ENCODE results near the gene RDH13.
"Not testable (repeated sequence)": the region's sequence is repeated elsewhere in the genome, so short reads cannot be mapped to it uniquely, and the experiment has no call there.

RDH13 gene

DNA sequence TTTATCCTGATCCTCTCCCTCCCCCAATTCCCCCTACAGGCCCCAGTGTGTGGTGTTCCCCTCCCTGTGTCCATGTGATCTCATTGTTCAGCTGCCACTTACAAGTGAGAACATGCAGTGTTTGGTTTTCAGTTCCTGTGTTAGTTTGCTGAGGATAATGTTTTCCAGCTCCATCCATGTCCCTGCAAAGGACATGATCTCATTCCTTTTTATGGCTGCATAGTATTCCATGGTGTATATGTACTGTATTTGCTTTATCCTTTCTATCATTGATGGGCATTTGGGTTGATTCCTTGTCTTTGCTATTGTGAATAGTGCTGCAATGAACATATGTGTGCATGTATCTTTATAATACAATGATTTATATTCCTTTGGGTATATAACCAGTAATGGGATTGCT, 42.6 kb downstream of the RDH13 start:
- H3K36me3 ChIP-seq (ENCODE audit: control insufficient read depth in 1 of 2, insufficient read depth in 2 of 2, low read length in 2 of 2); H3K4me1 ChIP-seq (ENCODE audit: control insufficient read depth in 1 of 2, insufficient read depth in 2 of 2, low read length in 2 of 2); H3K27me3 ChIP-seq (ENCODE audit: low read depth, low read length); H3K27ac ChIP-seq (ENCODE audit: low read length); H3K9me3 ChIP-seq (ENCODE audit: control insufficient read depth in 1 of 2, low read length in 2 of 2); H3K4me3 ChIP-seq (ENCODE audit: low read depth in 1 of 2, low read length in 2 of 2): not testable (repeated sequence)

- Histone ChIP-seq H3K4me3 (ENCODE audit: low read depth in 1 of 2, low read length in 2 of 2) (no peak overlapping the region), H3K27ac (ENCODE audit: low read length) (no peak overlapping the region), H3K9me3 (ENCODE audit: control insufficient read depth in 1 of 2, low read length in 2 of 2) (no peaks in the 10 kb centered on the region), H3K4me1 (ENCODE audit: control insufficient read depth in 1 of 2, insufficient read depth in 2 of 2, low read length in 2 of 2) (no peaks in the 10 kb centered on the region), H3K27me3 (ENCODE audit: low read depth, low read length) (no peaks in the 10 kb centered on the region), H3K36me3 (ENCODE audit: control insufficient read depth in 1 of 2, insufficient read depth in 2 of 2, low read length in 2 of 2) (no peaks in the 10 kb centered on the region)
Observed at GRCh38 chr19:55018633-55019032, 44.3 kb downstream of the RDH13 start.

DNA sequence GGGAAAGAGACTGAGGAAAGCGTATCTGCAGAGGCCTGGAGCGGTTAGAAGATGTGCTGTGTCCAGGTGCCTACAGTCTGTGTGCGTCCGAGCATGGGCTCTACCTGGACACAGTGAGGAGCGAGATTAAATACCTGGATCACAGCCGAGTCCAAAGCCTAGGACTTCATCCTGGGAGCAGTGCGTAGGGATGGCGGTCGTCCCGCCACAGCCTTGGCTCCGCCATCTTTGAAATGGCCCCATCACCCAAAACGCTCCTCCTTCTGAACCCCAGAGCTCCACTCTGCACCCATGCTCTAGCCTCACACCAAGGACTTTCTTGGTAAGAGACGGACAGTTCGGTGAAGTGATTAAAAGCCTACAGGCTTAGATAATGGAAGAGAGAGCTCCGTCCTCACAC, 44.7 kb downstream of the RDH13 start:
- Histone ChIP-seq H3K27ac (ENCODE audit: low read length) (no peak overlapping the region), H3K27me3 (ENCODE audit: low read depth, low read length) (no peaks in the 10 kb centered on the region), H3K36me3 (ENCODE audit: control insufficient read depth in 1 of 2, insufficient read depth in 2 of 2, low read length in 2 of 2) (no peaks in the 10 kb centered on the region), H3K4me1 (ENCODE audit: control insufficient read depth in 1 of 2, insufficient read depth in 2 of 2, low read length in 2 of 2) (no peaks in the 10 kb centered on the region), H3K4me3 (ENCODE audit: low read depth in 1 of 2, low read length in 2 of 2) (no peak overlapping the region), H3K9me3 (ENCODE audit: control insufficient read depth in 1 of 2, low read length in 2 of 2) (no peaks in the 10 kb centered on the region)

DNA sequence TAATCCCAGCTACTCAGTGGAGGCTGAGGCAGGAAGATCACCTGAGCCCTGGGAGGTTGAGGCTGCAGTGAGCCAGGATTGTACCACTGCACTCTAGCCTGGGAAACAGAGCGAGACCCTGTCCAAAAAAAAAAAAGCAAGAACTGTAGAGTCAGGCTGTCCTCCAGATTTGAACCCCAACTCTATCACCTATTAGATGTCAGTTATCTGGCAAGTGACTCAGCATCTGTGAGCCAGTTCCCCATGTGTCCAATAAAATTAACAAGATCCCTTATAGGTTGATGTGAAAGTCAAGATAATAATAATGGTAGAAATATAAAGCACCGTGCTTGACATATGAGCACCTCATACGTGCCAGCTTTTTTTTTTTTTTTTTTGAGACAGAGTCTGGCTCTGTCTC, 46.9 kb downstream of the RDH13 start:
- Histone ChIP-seq H3K36me3 (ENCODE audit: control insufficient read depth in 1 of 2, insufficient read depth in 2 of 2, low read length in 2 of 2) (no peaks in the 10 kb centered on the region), H3K27ac (ENCODE audit: low read length) (no peak overlapping the region), H3K27me3 (ENCODE audit: low read depth, low read length) (no peaks in the 10 kb centered on the region), H3K4me1 (ENCODE audit: control insufficient read depth in 1 of 2, insufficient read depth in 2 of 2, low read length in 2 of 2) (no peaks in the 10 kb centered on the region), H3K9me3 (ENCODE audit: control insufficient read depth in 1 of 2, low read length in 2 of 2) (no peaks in the 10 kb centered on the region), H3K4me3 (ENCODE audit: low read depth in 1 of 2, low read length in 2 of 2) (no peak overlapping the region)

DNA sequence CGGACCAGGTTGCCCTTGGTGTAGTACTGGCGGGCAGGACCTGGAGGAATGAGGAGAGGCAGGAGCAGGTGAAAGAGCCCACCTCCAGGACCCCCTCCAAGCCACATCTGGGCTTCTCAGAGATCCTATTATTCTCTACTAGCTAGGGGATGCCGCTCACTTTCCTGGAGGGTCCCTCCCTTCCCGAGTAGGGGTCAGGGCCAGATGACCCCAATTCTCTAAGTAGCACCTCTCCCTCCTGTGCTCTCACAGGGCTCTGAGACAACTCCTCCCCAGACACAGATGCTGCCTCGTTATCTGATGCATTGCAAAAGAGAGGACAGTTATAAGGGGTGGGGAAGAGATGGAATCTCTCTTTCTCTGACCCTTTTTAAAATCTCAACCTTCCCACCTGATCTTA, 47.8 kb downstream of the RDH13 start:
- H3K36me3 ChIP-seq (ENCODE audit: control insufficient read depth in 1 of 2, insufficient read depth in 2 of 2, low read length in 2 of 2), result no peaks in the 10 kb centered on the region
- H3K27me3 ChIP-seq (ENCODE audit: low read depth, low read length), result no peaks in the 10 kb centered on the region
- H3K27ac ChIP-seq (ENCODE audit: low read length), result no peak overlapping the region

GRCh38 chr19:55014714-55015113, 48.2 kb downstream of the RDH13 start:
- Histone ChIP-seq H3K27ac (ENCODE audit: low read length) (no peak overlapping the region), H3K4me3 (ENCODE audit: low read depth in 1 of 2, low read length in 2 of 2) (no peak overlapping the region), H3K36me3 (ENCODE audit: control insufficient read depth in 1 of 2, insufficient read depth in 2 of 2, low read length in 2 of 2) (no peaks in the 10 kb centered on the region)

More for the DNA sequence above, 47.8 kb downstream of the RDH13 start:
- no peak overlapping the region for H3K4me3 ChIP-seq (ENCODE audit: low read depth in 1 of 2, low read length in 2 of 2)
- H3K9me3 ChIP-seq (ENCODE audit: control insufficient read depth in 1 of 2, low read length in 2 of 2), result no peaks in the 10 kb centered on the region
- H3K4me1 ChIP-seq (ENCODE audit: control insufficient read depth in 1 of 2, insufficient read depth in 2 of 2, low read length in 2 of 2), result no peaks in the 10 kb centered on the region

GRCh38 chr19:55013596-55013995, 49.4 kb downstream of the RDH13 start:
- Histone ChIP-seq H3K9me3 (ENCODE audit: control insufficient read depth in 1 of 2, low read length in 2 of 2) (no peaks in the 10 kb centered on the region), H3K4me1 (ENCODE audit: control insufficient read depth in 1 of 2, insufficient read depth in 2 of 2, low read length in 2 of 2) (no peaks in the 10 kb centered on the region), H3K36me3 (ENCODE audit: control insufficient read depth in 1 of 2, insufficient read depth in 2 of 2, low read length in 2 of 2) (no peaks in the 10 kb centered on the region), H3K27ac (ENCODE audit: low read length) (no peak overlapping the region), H3K4me3 (ENCODE audit: low read depth in 1 of 2, low read length in 2 of 2) (no peak overlapping the region), H3K27me3 (ENCODE audit: low read depth, low read length) (no peaks in the 10 kb centered on the region)

More at GRCh38 chr19:55014714-55015113, 48.2 kb downstream of the RDH13 start:
- Histone ChIP-seq H3K27me3 (ENCODE audit: low read depth, low read length) (no peaks in the 10 kb centered on the region), H3K9me3 (ENCODE audit: control insufficient read depth in 1 of 2, low read length in 2 of 2) (no peaks in the 10 kb centered on the region), H3K4me1 (ENCODE audit: control insufficient read depth in 1 of 2, insufficient read depth in 2 of 2, low read length in 2 of 2) (no peaks in the 10 kb centered on the region)

DNA sequence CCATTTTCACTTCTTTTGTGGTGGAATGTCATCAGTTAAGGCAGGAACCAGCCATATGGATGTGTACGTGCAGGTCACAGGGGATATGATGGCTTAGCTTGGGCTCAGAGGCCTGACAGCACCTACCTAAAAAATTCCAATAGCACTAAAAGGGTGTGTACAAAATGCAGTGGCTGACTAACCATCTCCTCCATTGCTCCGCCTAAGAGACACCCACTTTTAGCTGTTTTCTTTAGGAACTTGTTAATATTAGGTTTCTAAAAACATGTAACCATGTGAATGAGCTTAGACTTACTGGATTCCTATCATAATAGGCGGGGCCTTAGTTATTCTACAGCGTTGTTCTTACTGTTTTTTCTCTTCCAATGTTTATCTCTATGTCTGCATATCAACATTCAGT, 50.6 kb downstream of the RDH13 start:
- no peak overlapping the region for H3K4me3 ChIP-seq (ENCODE audit: low read depth in 1 of 2, low read length in 2 of 2)
- H3K4me1 ChIP-seq (ENCODE audit: control insufficient read depth in 1 of 2, insufficient read depth in 2 of 2, low read length in 2 of 2), result no peaks in the 10 kb centered on the region
- H3K9me3 ChIP-seq (ENCODE audit: control insufficient read depth in 1 of 2, low read length in 2 of 2), result no peaks in the 10 kb centered on the region
- no peaks in the 10 kb centered on the region for H3K27me3 ChIP-seq (ENCODE audit: low read depth, low read length)
- H3K27ac ChIP-seq (ENCODE audit: low read length), result no peak overlapping the region
- H3K36me3 ChIP-seq (ENCODE audit: control insufficient read depth in 1 of 2, insufficient read depth in 2 of 2, low read length in 2 of 2), result no peaks in the 10 kb centered on the region

GRCh38 chr19:55010561-55010960, 52.4 kb downstream of the RDH13 start:
- H3K27me3 ChIP-seq (ENCODE audit: low read depth, low read length); H3K4me1 ChIP-seq (ENCODE audit: control insufficient read depth in 1 of 2, insufficient read depth in 2 of 2, low read length in 2 of 2); H3K36me3 ChIP-seq (ENCODE audit: control insufficient read depth in 1 of 2, insufficient read depth in 2 of 2, low read length in 2 of 2); H3K9me3 ChIP-seq (ENCODE audit: control insufficient read depth in 1 of 2, low read length in 2 of 2); H3K4me3 ChIP-seq (ENCODE audit: low read depth in 1 of 2, low read length in 2 of 2); H3K27ac ChIP-seq (ENCODE audit: low read length): not testable (repeated sequence)

DNA sequence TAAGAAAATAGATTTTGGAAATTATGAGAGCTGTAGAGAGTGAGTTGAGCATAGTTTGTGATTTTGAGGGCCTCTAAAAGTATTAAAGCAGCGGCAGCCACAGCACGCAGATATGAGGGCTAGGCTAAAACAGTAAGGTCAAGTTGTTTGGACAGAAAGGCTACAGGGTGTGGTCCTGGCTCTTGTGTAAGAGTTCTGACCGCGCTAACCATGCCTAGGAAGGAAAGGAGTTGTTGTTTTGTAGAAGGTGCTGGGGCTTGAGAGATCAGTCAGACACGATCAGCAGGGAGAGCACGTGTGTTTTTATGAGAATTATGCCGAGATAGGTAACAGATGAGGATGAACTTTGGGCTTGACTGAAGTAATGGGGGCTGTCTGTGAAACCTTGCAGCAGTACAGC, 54.2 kb downstream of the RDH13 start:
- H3K27me3 ChIP-seq (ENCODE audit: low read depth, low read length); H3K27ac ChIP-seq (ENCODE audit: low read length); H3K4me1 ChIP-seq (ENCODE audit: control insufficient read depth in 1 of 2, insufficient read depth in 2 of 2, low read length in 2 of 2); H3K9me3 ChIP-seq (ENCODE audit: control insufficient read depth in 1 of 2, low read length in 2 of 2); H3K4me3 ChIP-seq (ENCODE audit: low read depth in 1 of 2, low read length in 2 of 2); H3K36me3 ChIP-seq (ENCODE audit: control insufficient read depth in 1 of 2, insufficient read depth in 2 of 2, low read length in 2 of 2): not testable (repeated sequence)

- H3K27ac ChIP-seq (ENCODE audit: low read length); H3K36me3 ChIP-seq (ENCODE audit: control insufficient read depth in 1 of 2, insufficient read depth in 2 of 2, low read length in 2 of 2): not testable (repeated sequence)
Observed at GRCh38 chr19:55008189-55008588, 54.8 kb downstream of the RDH13 start.

DNA sequence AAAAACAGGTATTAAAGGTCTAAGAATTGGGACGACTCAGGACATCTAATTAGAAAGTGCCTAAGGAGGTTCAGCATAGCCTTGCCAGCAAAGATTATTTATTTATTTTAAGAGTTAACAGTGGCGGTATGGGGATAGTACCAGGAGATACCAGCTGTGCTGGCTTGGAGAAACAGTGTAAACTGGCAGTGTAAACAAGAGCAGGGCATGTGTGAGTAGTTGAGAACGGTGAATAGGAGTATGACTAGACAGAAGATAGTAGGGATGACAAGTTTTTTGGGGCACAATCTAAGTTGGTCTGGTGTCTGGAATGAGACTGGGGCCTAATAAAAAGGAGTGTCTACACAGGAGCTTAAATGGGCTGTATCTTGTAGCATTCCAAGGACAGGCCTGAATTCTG, 55.4 kb downstream of the RDH13 start:
- H3K27me3 ChIP-seq (ENCODE audit: low read depth, low read length); H3K27ac ChIP-seq (ENCODE audit: low read length); H3K9me3 ChIP-seq (ENCODE audit: control insufficient read depth in 1 of 2, low read length in 2 of 2); H3K4me1 ChIP-seq (ENCODE audit: control insufficient read depth in 1 of 2, insufficient read depth in 2 of 2, low read length in 2 of 2); H3K4me3 ChIP-seq (ENCODE audit: low read depth in 1 of 2, low read length in 2 of 2); H3K36me3 ChIP-seq (ENCODE audit: control insufficient read depth in 1 of 2, insufficient read depth in 2 of 2, low read length in 2 of 2): not testable (repeated sequence)

More at GRCh38 chr19:55008189-55008588, 54.8 kb downstream of the RDH13 start:
- H3K4me3 ChIP-seq (ENCODE audit: low read depth in 1 of 2, low read length in 2 of 2); H3K9me3 ChIP-seq (ENCODE audit: control insufficient read depth in 1 of 2, low read length in 2 of 2); H3K27me3 ChIP-seq (ENCODE audit: low read depth, low read length); H3K4me1 ChIP-seq (ENCODE audit: control insufficient read depth in 1 of 2, insufficient read depth in 2 of 2, low read length in 2 of 2): not testable (repeated sequence)
